Measurements from ENCODE around the gene MROH9.
"Not testable (repeated sequence)": the region's sequence is repeated elsewhere in the genome, so short reads cannot be mapped to it uniquely, and the experiment has no call there.

MROH9 gene

GRCh38 chr1:170935231-170935630, at the start of gene MROH9:
Gene MROH9, plus strand, starts transcription at chr1:170935534. Its CDS starts 10,023 bp downstream, at chr1:170945557.
- DNase-seq (ENCODE audit: low read depth), result no peak

DNA sequence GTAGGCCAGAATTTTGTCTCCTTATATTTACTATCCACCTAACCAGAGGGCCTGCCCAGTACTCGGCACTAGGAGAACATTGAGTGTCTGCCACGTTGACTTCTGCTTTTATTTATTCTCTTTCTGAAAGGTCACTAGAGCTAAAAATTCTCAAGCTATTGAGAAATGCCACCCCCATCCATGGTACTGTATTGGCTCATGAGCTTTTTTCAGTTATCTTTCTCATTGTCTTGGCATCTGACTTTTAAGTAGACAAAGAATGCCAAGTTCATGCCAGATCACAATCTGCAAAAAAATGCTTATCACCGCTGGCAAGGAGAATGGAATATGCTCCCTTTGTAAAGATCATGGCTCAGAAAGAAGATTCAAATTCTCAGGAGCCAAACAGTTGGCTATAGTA, 49.8 kb upstream of the MROH9 start:
- DNase-seq (ENCODE audit: low read depth), result no peak

- DNase-seq (ENCODE audit: low read depth), result no peak
Observed at GRCh38 chr1:170886460-170886859, 48.9 kb upstream of the MROH9 start.

- DNase-seq (ENCODE audit: low read depth), result no peak
Observed at GRCh38 chr1:170887726-170888125, 47.6 kb upstream of the MROH9 start.

- no peak for DNase-seq (ENCODE audit: low read depth)
Observed at GRCh38 chr1:170891872-170892271, 43.5 kb upstream of the MROH9 start.

DNA sequence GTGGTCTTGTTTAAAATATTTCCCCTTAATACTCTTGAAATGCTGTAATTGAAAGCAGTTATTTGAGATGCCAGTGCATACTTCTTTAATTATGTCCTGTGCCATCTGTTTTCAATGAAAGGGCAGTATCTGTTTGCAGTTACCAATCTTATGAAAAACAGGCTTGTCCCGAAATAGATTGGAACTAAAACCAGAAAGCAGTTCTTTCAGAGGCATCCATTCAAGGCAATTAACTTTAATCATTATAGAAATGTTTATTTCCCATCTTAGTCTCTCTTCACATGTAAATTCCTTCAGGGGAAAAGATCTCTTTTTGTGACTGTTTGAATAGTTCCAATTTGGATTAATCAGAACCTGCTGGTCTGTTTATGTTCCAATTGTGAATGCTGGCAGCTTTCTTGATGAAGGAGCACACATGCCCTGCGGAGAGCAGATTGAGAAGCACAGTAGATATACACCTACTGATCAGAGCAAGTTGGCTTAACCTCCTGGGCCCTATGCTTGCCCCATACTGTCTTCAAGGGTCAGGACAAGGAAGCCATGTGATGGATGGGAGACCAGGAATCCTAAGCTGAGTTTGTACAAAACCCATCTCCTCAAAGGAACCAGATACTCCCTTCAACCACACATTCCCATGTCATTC, 41.6 kb upstream of the MROH9 start:
- DNase-seq (ENCODE audit: low read depth), result no peak

GRCh38 chr1:170903961-170904360, 31.4 kb upstream of the MROH9 start:
- DNase-seq (ENCODE audit: low read depth), result no peak

DNA sequence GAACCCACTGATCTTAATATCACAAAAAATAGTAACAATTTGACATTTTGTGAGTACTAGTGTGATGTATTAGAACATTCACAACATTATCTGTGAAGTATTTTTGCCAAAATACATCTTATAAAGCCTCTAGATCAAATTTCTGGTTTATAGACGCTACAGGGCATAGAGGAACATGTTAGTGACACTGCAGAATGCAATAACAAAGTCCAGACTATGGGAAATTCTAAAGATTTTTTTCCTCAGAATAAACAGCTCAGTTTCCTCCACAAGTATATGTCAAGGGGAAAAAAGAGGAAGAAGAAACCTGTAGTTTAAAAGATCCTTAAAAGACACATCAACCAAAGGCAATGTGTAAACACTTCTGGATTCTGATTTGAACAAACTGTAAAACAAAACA, 26.4 kb upstream of the MROH9 start:
- no peak for DNase-seq (ENCODE audit: low read depth)

DNA sequence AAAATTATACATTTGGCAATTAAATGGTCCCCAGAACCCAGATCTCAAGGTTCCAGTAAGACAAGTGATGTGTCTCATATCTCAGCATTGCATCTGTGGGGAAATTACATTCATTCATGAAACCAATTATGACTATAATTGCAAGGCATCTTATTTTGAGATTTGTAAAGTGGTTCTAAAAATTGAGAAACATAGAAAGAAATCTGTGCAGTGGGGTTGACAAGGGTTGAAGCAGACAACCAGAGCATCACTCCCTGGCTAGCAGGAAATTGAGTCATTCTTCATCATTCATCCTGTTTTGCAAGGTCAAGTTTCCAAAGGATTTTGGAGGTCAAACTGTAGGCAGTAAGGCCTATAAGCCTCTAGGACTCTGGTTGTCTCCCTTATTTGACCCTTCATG, 25.1 kb upstream of the MROH9 start:
- no peak for DNase-seq (ENCODE audit: low read depth)

DNA sequence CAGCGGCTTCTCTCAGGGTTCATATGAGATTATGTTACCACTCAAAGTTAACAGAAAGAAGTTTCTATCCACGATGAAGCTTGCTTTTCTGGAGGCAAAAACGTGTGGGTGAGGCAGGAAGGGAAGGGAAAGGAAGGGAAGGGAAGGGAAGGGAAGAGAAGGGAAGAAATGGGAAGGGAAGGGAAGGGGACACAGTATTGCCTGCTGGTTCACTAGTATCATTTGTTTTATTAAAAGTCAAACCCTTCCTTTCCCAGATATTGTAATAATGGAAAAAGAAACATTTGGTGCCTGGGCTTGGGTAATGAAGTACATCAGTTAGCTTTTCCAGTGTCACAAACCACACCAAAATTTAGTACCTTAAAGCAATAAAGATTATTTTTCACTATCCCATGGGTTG, 18.0 kb upstream of the MROH9 start:
- no peak for DNase-seq (ENCODE audit: low read depth)

DNA sequence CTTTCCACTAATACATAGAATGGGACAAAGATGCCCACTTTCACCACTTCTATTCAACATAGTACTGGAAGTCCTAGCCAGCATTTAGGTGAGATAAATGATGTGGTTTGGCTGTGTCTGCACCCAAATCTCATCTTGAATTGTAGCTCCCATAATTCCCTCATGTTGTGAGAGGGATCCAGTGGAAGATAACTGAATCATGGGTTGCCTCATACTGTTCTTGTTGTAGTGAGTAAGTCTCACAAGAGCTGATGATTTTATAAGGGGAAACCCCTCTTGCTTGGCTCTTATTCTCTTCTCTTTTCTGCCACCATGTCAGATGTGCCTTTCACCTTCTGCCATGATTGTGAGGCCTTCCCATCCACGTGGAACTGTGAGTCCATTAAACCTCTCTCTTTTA, 10.7 kb upstream of the MROH9 start:
- DNase-seq (ENCODE audit: low read depth), result not testable (repeated sequence)

GRCh38 chr1:170927955-170928840, 7.1 kb upstream of the MROH9 start:
- DNase-seq (ENCODE audit: low read depth), result no peak

GRCh38 chr1:170929412-170929834, 5.9 kb upstream of the MROH9 start:
- DNase-seq (ENCODE audit: low read depth), result no peak

GRCh38 chr1:170929835-170930554, 5.3 kb upstream of the MROH9 start:
- no peak for DNase-seq (ENCODE audit: low read depth)

- DNase-seq (ENCODE audit: low read depth), result no peak
Observed at GRCh38 chr1:170931650-170932049, 3.7 kb upstream of the MROH9 start.

- DNase-seq (ENCODE audit: low read depth), result no peak
Observed at GRCh38 chr1:170932236-170932635, 3.1 kb upstream of the MROH9 start.

DNA sequence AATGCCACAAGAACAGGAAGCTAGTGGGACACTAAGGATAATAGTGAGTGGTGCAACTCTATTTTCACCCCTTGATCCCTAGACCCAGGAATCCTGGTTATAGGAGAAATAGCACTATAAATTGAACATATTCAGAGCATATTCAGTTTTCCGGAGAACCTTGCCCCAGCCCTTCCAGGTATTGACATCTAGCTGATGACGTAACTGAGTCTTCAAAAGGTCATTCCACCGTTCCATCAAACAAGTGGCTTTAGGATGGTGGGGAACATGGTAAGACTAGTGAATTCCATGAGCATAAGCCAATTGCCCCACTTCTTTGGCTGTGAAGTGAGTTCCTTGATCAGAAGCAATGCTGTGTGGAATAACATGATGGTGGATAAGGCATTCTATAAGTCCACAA, 2.9 kb downstream of the MROH9 start:
- no peak for DNase-seq (ENCODE audit: low read depth)

GRCh38 chr1:170939476-170939875, 4.1 kb downstream of the MROH9 start:
- DNase-seq (ENCODE audit: low read depth), result no peak

DNA sequence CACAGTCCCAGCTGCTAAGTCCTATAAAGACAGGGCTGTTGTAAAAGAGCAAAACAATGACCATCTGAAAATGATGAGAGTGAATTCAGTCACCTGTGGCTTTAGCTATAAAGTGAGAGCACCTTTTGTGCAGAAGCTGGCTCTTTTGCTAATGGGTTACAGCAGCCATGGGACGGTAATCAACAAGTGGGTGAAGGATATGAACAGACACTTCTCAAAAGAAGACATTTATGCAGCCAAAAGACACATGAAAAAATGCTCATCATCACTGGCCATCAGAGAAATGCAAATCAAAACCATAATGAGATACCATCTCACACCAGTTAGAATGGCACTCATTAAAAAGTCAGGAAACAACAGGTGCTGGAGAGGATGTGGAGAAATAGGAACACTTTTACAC, 16.4 kb downstream of the MROH9 start:
- not testable (repeated sequence) for DNase-seq (ENCODE audit: low read depth)

DNA sequence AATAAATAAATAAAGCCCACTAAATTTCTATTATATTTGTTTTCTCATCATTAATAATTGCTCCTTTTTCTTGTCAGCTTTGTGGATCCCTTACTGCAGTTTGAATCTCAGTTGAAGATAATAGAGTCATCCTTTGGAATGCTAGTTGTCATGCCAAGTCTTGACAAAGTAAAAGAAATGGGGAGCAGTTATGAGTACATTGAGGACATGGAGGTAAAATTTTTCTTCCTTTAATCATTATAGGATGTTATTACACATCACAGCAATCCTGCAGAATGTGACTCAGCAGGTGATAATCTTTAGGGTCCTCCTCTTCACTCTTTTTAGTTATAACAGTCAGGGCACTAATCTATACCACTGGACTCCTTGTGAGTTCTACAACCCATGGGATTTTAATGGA, 24.1 kb downstream of the MROH9 start:
- DNase-seq (ENCODE audit: low read depth), result no peak

DNA sequence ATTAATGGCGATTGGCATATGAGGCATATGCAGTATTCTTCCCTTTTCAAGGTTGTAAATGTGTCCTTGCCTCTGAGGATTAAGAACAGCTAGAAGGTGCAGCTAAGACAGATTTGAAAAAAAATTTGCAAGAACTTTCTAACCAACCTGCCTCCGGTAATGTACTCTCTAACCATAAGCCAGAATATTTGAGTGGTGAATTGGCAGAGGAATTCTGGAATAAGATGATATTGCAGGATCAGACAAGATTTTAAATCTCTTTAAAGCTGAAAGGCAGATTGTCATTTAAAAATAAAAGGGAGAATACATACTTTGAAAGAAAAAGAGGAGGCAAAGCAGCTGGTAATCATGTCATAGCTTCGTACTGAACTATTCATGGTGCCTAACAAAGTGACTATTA, 29.2 kb downstream of the MROH9 start:
- DNase-seq (ENCODE audit: low read depth), result no peak

DNA sequence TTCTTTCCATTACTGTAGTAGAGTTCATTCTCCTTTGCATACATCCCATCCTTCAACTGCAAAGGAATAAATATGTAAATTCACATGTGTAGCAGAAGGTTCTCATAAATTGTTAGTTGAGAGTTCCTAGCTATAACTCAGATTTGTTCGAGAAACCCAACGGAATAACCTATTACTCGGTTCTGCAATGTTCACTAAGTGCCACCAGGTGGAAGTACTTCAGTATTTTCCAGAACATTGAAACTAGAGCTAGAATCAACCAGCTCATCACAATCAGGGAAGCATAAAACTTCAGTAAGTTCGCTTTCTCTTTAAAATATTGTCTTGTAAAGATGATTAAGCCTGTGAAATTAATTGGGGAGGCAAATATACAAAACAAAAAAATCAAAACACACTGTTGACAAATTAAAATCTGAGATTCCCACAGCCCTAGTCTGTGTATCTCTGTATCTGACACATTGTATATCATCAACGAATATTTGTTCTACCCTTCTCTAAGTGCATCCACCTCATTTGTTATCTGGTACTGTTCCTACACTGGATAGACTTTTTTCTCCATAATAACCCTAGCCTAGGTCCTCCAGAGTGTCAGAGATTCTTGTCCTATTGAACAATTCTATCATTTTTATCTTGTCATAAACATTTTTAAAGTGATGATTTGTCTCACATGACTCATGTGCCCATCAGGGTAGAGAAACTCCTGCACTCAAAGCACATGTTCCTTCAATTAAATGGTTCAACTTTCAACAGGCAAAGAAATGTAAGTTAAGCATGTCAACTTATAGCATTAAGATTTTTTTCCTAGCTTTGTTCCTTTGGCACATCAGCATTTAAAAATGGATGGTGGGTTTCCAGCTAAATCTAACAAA, 31.9 kb downstream of the MROH9 start:
- no peak for DNase-seq (ENCODE audit: low read depth)

Measured in stimulated activated CD8-positive, alpha-beta memory T cell treated with anti-CD3 and anti-CD28 coated beads, Interleukin-12 subunit alpha, Interleukin-12 subunit beta, amount 100 ng/mL, for 4 hours (primary cell).